GM18505 (cell line): ENCODE results near the gene MOAP1.
"Not testable (repeated sequence)": the region's sequence is repeated elsewhere in the genome, so short reads cannot be mapped to it uniquely, and the experiment has no call there.

Source experiments
- ATAC-seq: cut with Tn5 transposase; IDR thresholded peaks from one replicate; pipeline ENCODE4 v1.9.1; 2021; ENCODE audit not compliant: unreplicated experiment
- POLR2A ChIP-seq: IDR thresholded peaks from 4 replicates; pipeline ENCODE4 v1.6.1; 2011; ENCODE audit warnings: borderline replicate concordance; ENCODE audit not compliant: insufficient read depth, insufficient read length; ENCODE audit errors: extremely low read depth

The MOAP1 gene

DNA sequence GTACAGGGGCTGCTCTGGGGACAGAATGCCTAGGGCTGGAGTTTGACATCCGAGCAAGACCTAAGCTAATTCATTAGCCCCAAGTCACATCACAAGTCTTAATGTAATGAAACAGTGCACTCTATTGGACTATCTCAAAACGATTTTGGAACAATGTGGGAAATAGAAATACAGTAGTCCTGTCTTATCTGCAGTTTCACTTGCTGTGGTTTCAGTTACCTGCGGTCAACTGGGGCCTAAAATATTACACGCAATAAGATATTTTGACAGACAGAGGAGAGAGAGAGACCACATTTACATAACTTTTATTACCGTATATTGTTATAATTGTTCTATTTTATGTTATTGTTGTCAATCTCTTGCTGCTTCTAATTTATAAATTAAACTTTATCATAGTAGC, 21.1 kb downstream of the MOAP1 start:
- ATAC-seq, result no peak
- TF ChIP-seq POLR2A, result no peak

GRCh38 chr14:93161411-93161940, 23.2 kb downstream of the MOAP1 start:
- TF ChIP-seq POLR2A, result no peak
- ATAC-seq, result no peak

DNA sequence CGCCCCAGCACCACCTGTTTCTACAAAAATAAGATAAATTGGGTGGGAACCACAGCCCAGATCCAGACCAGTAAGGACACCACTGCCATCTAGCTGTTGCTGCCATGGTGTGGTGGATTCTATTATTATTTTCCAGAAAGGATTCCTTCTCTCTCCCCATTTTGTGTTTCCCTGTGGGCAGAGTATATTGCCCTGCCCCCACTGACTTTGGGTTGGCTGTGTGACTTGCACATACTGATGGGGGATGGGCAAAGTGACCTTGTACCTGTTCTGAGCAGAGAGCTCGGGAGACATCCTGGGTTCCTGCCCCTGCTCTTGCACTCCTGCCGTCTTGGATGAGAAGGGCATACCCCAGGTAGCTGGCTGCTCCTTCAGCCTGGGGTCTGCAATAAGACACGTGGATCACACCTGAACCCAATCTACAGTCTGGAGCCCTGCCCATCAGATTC, 24.3 kb downstream of the MOAP1 start:
- no peak for ATAC-seq
- no peak for TF ChIP-seq POLR2A

GRCh38 chr14:93159625-93160352, 24.9 kb downstream of the MOAP1 start:
- not testable (repeated sequence) for ATAC-seq

GRCh38 chr14:93158349-93158748, 26.3 kb downstream of the MOAP1 start:
- not testable (repeated sequence) for ATAC-seq

DNA sequence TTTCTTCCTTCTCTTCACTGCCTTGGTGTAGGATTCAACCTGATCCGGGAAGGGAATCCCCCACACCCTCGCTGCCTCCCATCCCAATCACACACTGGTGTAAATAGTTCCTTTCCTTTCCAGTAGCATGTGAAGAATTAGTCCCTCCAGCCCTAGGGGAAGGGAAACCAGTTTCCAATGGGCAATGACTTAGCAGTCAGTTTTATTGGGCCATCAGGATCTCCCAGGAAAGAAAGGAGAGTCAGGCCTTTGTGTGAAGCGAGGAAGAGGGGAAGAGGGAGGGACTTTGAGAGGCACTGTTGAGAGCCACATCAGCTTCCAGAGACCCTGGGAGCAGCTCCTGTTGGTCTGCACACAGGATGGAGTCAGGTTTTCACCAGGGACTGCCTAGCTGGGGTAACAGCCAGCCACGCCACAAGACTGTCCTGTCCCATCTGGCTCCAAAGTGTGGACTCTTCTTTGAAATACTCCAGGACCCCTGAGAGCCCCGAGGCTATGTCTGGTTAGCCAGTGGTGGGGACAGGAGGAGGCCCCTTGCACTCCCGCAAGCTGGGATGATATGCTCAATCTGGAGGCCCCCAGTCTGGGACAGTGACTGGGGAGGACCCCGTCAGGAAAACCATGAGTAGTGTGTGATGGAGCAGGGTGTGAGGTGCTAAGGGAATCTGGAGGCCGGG, 27.9 kb downstream of the MOAP1 start:
- no peak for TF ChIP-seq POLR2A
- no peak for ATAC-seq

- ATAC-seq, result no peak
These were observed 29.0 kb downstream of the MOAP1 start for GRCh38 chr14:93155667-93156066.

DNA sequence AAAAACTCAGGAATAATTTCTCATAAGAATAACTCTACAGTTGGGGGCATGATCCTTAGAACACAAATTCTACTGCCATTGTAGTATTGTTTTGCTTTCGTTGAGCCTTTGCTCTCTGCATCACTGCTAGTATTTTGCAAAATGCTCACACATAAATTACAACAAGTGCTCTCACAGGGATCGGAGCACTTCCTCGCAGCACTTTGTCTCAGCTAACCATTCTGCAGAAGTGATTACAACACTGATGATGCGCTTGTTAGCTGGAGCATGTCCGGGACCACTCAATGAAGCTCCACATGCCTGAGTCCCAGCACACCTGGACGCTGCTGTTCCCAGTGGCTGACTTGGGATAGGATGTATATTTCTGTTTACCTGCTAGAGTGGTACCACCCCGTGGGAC, 31.6 kb downstream of the MOAP1 start:
- no peak for TF ChIP-seq POLR2A
- ATAC-seq, result no peak

More at GRCh38 chr14:93155667-93156066, 29.0 kb downstream of the MOAP1 start:
- TF ChIP-seq POLR2A, result no peak

DNA sequence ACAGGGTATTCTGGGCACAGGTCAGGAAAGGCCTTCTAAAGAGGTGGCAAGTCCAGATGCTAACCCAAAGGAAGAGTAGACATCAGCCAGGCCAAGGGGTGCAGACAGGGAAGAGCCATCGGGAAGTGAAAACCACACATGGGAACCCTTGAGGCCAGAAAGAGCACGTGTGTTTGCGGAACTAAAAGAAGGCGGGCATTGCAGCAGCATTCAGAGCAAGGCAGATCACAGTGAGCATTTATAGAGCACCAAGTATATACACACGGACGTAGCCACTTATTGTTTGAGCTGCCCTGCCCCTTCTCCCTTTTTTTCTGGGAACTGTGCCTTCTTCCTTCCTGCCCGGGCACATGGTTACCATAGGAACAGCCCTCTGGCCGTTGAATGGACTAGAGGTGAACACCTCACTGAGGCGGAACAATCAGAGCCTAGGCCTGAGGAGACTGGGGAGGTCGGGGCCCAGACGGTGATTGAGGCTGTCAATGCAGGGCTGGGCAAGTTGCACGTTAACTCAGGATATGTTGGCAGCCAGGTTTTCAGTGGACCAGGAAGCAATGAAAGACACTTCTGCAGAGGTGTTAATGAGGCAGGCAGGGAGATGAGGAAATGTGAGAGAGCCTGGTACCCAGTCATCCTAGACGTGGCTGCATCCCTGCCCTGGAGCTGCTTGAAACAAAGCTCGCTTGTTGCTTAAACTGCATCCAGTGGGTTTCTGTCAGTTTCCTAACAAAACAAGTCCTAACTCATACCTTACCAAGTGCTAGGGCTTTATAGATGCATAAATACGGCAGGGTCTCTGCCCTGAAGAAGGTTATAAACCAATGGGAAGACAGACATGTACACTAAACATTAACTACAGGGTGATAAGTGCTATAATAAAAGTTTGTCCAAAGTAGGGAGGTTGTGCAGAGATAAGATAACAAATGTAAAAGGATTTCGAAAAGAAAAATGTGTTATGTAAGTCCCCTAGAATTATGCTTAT, 34.2 kb downstream of the MOAP1 start:
- TF ChIP-seq POLR2A, result no peak
- ATAC-seq, result no peak

- ATAC-seq, result no peak
- no peak for TF ChIP-seq POLR2A
These were observed 35.7 kb downstream of the MOAP1 start for GRCh38 chr14:93148979-93149378.

- no peak for ATAC-seq
- TF ChIP-seq POLR2A, result no peak
These were observed 38.6 kb downstream of the MOAP1 start for GRCh38 chr14:93146119-93146518.

GRCh38 chr14:93142854-93143652, 41.6 kb downstream of the MOAP1 start:
- no peak for TF ChIP-seq POLR2A
- ATAC-seq, result no peak

GRCh38 chr14:93137864-93138263, 46.8 kb downstream of the MOAP1 start:
- no peak for TF ChIP-seq POLR2A
- ATAC-seq, result no peak

DNA sequence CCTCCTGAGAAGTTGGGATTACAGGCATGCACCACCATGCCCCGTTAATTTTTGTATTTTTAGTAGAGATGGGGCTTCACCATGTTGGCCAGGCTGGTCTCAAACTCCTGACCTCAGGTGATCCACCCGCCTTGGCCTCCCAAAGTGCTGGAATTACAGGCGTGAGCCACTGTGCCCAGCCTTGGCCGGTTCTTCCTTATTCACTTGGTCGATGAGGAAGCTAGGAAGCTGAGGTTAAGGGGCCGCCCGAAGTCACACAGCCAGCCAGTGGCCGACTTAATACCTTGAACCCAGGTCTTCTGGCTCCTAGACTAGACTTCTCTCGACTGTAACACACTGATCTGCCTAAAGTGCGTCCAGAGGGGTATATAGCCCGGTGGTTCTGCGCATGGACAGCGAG, 48.2 kb downstream of the MOAP1 start:
- ATAC-seq, result not testable (repeated sequence)
